Activated CD8-positive, alpha-beta memory T cell treated with anti-CD3 and anti-CD28 coated beads for 1 hour (primary cell): Measurements from ENCODE around the gene ZBED4.

Source experiments
- DNase-seq, 2 donors: peaks; one replicate each; pipeline ENCODE4 v3.0.0-alpha.2; 2020; ENCODE audit warnings: low read depth in 1 of 2; ENCODE audit errors: extremely low read depth in 1 of 2

The ZBED4 gene

DNA sequence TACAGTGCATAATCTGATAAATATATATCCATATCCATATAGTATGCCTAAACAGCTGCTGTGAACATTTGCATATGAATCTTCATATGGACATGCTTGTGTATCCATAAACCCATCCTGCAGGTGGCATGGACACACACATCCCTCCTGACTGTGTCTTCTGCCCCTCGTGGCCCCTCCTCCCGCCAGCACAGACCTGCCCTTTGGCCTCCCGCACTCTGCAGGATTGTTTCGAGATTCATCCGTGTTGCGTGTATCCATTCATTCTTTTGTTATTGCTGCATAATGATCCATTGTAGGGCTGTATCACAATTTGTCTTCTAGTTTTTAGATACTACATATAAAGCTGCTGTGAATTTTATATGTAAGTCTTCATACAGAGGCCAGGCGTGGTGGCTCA is 24.0 kb downstream of the ZBED4 start:
- DNase-seq: no peak

- DNase-seq: no peak
These were observed 24.6 kb downstream of the ZBED4 start for GRCh38 chr22:49878206-49878605.

- no peak for DNase-seq
These were observed 26.2 kb downstream of the ZBED4 start for GRCh38 chr22:49879871-49880270.

DNA sequence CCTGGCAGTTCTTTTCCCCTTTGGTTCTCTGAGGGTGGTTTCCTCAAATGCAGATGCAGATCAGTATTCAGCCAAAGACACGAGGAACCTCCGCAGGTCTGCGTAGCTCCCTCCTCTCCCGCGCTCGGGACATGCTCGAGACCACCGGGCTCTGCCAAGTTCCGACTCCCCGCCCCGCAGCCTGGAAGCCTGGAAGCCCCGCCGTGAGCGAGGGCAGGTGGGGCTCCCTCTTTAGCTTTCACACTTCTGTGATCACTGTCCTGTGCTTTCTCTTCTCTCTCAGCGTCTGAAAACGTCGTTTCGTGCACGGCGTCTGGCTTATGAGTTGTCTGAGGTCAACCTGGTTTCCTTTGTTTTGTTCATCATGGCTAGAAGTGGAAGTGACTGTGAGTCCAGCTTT is 26.6 kb downstream of the ZBED4 start:
- DNase-seq: no peak

GRCh38 chr22:49881856-49882255 is 28.2 kb downstream of the ZBED4 start:
- DNase-seq: no peak

- DNase-seq: no peak
These were observed 29.1 kb downstream of the ZBED4 start for GRCh38 chr22:49882519-49883293.

DNA sequence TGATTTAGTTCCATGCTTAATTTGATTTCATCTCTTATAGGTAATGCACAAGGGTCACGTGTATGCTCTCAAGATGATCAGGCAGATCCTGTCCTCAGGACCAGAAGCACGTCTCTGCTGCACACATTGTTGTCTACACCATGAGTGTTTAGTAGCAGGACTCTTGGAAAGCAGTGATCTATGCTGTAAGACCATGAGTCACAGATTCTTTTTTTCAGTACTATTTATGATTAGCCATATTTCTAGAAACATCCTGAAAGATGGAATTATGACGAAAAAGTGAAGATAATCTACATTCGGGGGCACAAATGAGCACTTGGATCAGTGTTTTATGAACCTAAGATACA is 29.6 kb downstream of the ZBED4 start:
- no peak for DNase-seq

DNA sequence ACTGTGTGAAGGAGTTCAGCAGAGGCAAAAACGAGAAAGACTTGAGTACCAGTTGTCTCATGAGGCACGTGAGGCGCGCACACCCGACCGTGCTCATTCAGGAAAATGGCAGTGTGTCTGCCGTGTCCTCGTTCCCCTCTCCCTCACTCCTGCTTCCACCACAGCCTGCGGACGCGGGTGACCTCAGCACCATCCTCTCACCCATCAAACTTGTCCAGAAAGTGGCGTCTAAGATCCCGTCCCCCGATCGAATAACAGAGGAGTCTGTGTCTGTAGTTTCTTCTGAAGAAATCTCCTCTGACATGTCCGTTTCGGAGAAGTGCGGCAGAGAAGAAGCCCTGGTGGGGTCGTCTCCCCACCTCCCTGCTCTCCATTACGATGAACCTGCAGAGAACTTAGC is 30.4 kb downstream of the ZBED4 start:
- no peak for DNase-seq

DNA sequence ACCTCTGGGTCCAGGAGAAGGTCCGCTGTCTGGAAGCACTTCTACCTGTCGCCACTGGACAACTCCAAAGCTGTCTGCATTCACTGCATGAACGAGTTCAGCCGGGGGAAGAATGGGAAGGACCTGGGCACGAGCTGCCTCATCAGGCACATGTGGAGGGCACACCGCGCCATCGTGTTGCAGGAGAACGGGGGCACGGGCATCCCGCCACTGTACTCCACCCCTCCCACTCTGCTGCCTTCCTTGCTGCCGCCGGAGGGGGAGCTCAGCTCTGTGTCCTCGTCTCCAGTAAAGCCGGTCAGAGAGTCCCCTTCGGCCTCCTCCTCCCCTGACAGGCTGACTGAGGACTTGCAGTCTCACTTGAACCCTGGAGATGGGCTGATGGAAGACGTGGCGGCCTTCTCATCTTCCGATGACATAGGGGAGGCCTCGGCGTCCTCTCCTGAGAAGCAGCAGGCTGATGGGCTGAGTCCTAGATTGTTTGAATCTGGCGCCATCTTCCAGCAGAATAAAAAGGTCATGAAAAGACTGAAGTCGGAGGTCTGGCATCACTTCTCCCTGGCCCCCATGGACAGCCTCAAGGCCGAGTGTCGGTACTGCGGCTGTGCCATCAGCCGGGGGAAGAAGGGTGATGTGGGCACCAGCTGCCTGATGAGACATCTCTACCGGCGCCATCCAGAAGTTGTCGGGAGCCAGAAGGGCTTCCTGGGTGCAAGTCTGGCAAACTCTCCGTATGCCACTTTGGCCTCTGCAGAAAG is 31.0 kb downstream of the ZBED4 start:
- DNase-seq: no peak

DNA sequence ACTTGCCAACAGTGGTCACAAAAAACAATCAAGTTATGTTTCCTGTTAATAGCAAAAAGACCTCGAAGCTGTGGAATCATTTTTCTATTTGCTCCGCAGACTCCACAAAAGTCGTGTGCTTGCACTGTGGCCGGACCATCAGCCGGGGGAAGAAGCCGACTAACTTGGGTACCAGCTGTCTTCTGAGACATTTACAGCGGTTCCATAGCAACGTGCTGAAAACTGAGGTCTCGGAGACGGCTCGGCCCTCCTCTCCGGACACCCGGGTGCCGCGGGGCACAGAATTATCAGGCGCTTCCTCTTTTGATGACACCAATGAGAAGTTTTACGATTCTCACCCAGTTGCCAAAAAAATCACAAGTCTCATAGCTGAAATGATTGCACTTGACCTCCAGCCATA is 31.6 kb downstream of the ZBED4 start:
- DNase-seq: no peak

DNA sequence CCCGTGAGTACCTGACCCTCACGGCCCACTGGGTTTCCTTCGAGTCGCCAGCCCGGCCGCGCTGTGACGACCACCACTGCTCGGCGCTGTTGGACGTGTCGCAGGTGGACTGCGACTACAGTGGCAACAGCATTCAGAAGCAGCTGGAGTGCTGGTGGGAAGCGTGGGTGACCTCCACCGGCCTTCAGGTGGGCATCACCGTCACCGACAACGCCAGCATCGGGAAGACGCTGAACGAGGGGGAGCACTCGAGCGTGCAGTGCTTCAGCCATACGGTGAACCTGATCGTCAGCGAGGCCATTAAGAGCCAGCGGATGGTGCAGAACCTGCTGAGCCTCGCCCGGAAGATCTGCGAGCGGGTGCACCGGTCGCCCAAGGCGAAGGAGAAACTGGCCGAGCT is 32.2 kb downstream of the ZBED4 start:
- no peak for DNase-seq

GRCh38 chr22:49886346-49887063 is 32.9 kb downstream of the ZBED4 start:
- DNase-seq: no peak

DNA sequence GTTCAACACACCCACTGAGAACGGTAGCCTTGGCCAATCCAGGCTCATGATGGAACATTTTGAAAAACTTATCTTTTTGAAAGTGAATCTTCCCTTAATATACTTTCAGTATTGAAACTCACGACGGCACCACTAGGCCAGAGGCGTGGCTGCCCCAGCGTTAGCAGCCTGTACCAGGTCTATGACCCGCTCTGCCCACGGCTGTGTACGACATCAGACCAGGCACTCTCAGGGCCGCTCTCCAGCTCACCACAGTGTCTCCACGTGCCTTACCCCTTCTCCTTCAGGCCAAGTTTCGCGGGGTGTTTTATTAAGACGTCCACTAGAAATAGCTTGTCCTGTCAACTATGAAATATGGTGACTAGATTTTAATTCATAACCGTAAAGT is 33.4 kb downstream of the ZBED4 start:
- no peak for DNase-seq

GRCh38 chr22:49887702-49888101 is 34.1 kb downstream of the ZBED4 start:
- no peak for DNase-seq

DNA sequence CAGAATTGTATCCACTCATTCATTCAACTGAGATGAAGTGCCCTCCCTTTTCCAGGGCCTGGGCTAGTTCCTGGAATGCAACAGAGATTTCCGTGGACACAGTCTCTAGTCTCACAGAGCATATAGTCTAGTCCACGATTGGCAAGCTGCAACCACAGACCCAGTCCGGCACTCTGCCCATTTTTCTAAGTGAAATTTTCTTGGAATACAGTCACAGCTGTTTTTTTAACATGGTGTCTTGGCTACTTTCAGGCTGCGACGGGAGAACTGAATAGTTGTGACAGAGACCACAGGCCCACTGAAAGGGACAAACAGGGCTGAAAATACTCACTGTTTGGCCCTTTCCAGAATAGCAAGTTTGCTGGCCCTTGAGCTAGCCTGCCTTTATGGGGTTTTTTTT is 35.4 kb downstream of the ZBED4 start:
- DNase-seq: no peak

DNA sequence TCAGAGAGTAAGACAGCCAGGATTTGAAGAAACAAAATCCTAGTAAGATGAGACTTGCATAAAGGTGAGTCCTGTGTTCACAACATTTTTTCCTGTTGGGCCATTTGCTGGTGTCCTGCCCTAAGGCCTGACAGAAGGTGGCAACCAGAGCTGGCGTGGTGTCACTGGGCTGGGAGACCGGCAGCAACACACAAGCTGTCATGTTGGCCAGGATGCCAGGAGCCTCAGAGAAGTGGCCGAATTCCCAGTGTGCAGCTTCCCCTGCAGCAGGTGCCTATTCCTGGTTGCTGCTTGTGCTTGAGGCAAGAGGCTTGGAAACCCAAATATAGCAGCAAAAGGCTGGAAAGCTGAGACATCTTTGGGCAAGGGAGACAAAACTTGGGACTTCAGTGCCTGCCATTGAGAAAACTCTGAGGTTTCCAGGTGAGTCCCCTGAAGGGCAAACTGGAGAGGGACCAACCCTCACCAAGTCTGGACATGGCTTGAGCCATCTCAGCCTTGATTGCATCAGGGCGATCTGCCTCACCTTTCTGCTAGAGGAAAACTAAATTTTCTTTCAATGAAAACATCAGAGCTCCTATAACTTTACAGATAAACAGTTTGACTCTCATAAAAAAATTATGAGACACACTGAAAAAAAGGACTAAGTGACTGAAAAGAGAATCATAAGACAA is 38.7 kb downstream of the ZBED4 start:
- DNase-seq: no peak

DNA sequence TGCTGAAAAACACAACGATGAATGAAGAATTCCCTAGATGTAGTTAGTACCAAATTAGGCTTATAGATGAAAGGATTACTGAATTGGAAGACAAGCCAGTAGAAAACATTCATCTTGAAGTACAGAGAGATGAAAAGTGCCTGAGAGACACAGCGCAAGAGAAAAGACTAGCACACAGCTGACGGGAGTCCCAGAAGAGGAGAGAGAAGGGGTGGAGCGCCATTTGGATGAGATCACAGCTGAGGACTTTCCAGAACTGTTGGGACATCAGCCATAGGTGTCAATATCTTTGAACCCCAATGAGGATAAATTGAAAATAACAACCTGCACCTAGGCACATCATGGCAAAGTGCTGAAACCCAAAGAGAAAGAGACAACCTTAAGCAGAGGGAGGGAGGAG is 39.4 kb downstream of the ZBED4 start:
- DNase-seq: no peak

DNA sequence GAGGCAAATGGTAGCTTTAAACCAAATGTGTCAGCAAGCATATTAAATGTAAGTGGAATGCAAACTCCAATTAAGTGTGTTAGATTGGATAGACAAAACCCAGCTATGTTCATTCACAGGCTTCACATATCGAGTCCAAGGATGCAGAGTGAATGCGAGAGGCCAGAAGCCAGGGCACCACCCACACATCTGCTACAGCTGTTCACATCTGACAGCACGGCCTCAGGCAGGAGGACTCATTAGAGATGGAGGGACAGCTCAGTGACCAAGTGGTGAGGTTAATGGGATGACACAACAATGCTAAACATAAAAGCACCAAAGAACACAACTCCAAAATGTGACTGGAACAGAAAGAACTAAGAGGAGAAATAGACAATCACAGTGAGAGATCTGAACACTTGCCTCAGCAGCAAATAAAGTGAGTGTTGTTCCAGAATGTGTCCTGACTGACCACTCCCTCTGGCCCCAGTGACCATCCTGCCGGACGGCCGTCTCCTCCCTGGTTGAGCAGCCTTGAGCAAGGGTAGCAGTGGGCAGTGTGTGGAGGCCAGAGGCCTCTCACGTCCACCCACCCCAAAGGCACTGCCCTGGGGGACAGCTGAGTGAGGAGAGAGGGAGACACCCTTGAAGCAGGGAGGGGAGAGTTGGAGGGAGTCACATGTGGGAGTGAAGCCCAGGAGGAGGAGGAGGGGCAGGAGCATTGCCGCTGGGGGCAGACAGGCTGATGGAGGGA is 40.8 kb downstream of the ZBED4 start:
- DNase-seq: no peak

- DNase-seq: no peak
These were observed 42.6 kb downstream of the ZBED4 start for GRCh38 chr22:49896201-49896600.

GRCh38 chr22:49897015-49897684 is 43.5 kb downstream of the ZBED4 start:
- no peak for DNase-seq
